ENCODE measurements around the gene GRPEL1. TPM values are rescaled to one million over a fixed set of nuclear protein-coding genes. Genes with fewer than 3 reads are reported as not detected.

GRPEL1 gene
- total and polyA plus RNA-seq, 9 of the 15 experiments (the other 6 are each of a cell fraction or from before 2014, with no cell fraction given) = 43.4 to 192 (median 86.6) TPM

DNA sequence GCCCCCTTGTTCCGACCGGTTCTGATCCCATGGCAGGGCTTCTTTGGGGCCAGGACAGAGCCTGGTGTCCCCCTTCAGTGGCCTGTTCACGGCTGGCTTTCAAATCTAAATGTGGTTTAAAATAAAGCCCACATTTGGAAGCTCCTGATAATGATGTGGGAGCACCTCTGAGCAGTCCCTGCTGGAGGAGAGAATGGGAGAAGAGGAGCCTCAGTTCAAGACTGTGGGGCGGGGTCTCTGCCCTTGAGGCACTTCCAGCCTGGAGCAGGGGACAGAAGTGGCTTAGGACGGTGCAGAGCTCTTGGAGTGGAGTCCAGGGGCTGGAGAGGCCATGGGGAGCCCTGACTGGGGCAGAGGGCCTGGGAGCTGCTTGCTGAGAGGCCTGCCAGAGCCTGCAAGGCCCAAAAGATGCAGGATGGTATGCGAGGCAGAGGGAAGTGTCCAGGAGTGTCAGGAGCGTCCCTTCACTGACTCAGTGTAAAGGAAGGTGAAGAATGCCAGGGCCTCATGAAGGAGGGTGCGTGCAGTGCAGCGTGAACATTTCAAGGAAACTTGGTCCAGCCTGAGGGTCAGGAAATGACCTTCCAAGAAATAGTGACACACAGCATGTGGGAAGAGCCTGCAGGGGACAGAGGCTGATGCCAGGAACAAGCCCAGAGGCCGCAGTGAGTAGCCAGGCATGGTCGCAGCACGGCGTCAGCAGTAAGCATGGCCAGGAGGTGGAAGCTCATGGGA, 45.8 kb downstream of the GRPEL1 start:
- peak overlapping the region in 1 of 2 experiments; percentile 48; a peak in 1 of 4 replicates for H3K9ac ChIP-seq (ENCODE audit: insufficient read depth in 1 of 2, low read depth in 2 of 2, low read length in 2 of 2)
- H4K20me1 ChIP-seq (replicated peaks; ENCODE audit: control insufficient read depth, insufficient read depth, low read length) = peaks cover 3% of the 10 kb centered on the region; the same call in 1 of the 2 replicates
- in situ Hi-C loops (cut with MboI) (no loop called here), intact Hi-C loops (cut with micrococcal nuclease) (no loop called here)
- ATAC-seq = no peak
- H3K27ac ChIP-seq (ENCODE audit: extremely low read depth, low read depth, low read length) = no peak overlapping the region
- H3K9me1 ChIP-seq (ENCODE audit: control insufficient read depth, insufficient read depth, low read length) = peaks cover 5% of the 10 kb centered on the region
- POLR2A ChIA-PET = interaction anchor here (0.6 to 1.0 kb wide), 3 partner anchors 13 to 23 kb away, joined by 3 to 4 read pairs (median 4); partner anchors contain the start of gene TADA2B
- H3K27me3 ChIP-seq (ENCODE audit: control insufficient read depth in 2 of 2, insufficient read depth in 2 of 2, low read length in 2 of 2) = no peaks in the 10 kb centered on the region
- WGBS (ENCODE audit: insufficient coverage, low coverage, missing lambda C conversion rate) = 86% methylated on average over 11 of the region's 13 CpGs
- no peak for FAIRE-seq
- CTCF ChIA-PET (ENCODE audit: low intra/inter-chr PET ratio) = no interaction called here
- no peaks in the 10 kb centered on the region for H3K9me3 ChIP-seq (replicated peaks; ENCODE audit: control insufficient read depth, insufficient read depth, low read depth, low read length)
- TF ChIP-seq ZNF263 (CRISPR knock-in tag; IDR thresholded peaks at IDR 0.05; ENCODE audit: borderline replicate concordance) (no peak), ZNF24 (IDR thresholded peaks at IDR 0.05) (no peak), ZNF134 (CRISPR knock-in tag; conservative IDR thresholded peaks at IDR 0.05) (no peak), POLR2G (IDR thresholded peaks at IDR 0.05; ENCODE audit: low read depth, low read length) (0 out of 2 replicates have a peak, but pooled peaks have one; percentile 17), CBX8 (IDR thresholded peaks at IDR 0.05; ENCODE audit: borderline replicate concordance, extremely low read depth, low read depth, low read length, poor library complexity, severe bottlenecking) (no peak), GABPB1 (CRISPR knock-in tag; IDR thresholded peaks at IDR 0.05) (no peak), HMGN3 (IDR thresholded peaks at IDR 0.05; ENCODE audit: borderline replicate concordance, extremely low read depth, insufficient read length, low read depth, low read length) (no peak), JUND (IDR thresholded peaks at IDR 0.05; ENCODE audit: borderline replicate concordance, low read depth, low read length) (no peak), JUND (tag; IDR thresholded peaks at IDR 0.05; ENCODE audit: borderline replicate concordance, low read depth, low read length) (no peak)
- H3K4me2 ChIP-seq (ENCODE audit: insufficient read depth, low read length) = no peak overlapping the region
- H3K79me2 ChIP-seq (ENCODE audit: control insufficient read depth, insufficient read depth, low read length) = 0 out of 3 replicates have a peak, but pooled peaks cover 3% of the 10 kb centered on the region
- H3K4me1 ChIP-seq (replicated peaks in 1 of 2; ENCODE audit: control insufficient read depth in 2 of 2, insufficient read depth in 2 of 2, low read length in 2 of 2) = peaks cover 4 to 14% of the 10 kb centered on the region in 2 experiments; a peak in 3 of 5 replicates
- DNase-seq (ENCODE audit: extremely low read depth in 1 of 4, low spot score in 3 of 4) = no peak
- no TSS peak for BruUV-seq (replicated peaks)
- H3K36me3 ChIP-seq (ENCODE audit: control insufficient read depth, insufficient read depth, low read length) = peaks cover 95% of the 10 kb centered on the region
- no peak overlapping the region for H2AFZ ChIP-seq (ENCODE audit: low read depth, low read length)
- H3K4me3 ChIP-seq = no peak overlapping the region

All from K562 (cell line).